K562 (cell line): ENCODE data around the gene DEDD. TPM values are rescaled to one million over a fixed set of nuclear protein-coding genes. Genes with fewer than 3 reads are reported as not detected.
A peak's percentile ranks its signal among the peaks of the same experiment; 100 is the strongest.

Source experiments
- ATAC-seq: fragments of 200-7000 bp; cut with Tn5 transposase; 3 replicates; pipeline ENCODE4 v1.9.1; 2020; ENCODE audit warnings: moderate library complexity
- BruUV-seq: library from RNA; stranded (reverse); fragments of 400-500 nt; replicated peaks from 2 replicates; lab custom pipeline; 2021; lab: Mats Ljungman, UMichigan
- CTCF ChIA-PET: fragments of 300-600 bp; formaldehyde crosslinking; extraction: SDS; loops from one replicate; lab custom pipeline; 2021; ENCODE audit warnings: low intra/inter-chr PET ratio; lab: Yijun Ruan, JAX
- POLR2A ChIA-PET: fragments of 300-600, 350-650 bp; sonication (Branson Sonifier 250); formaldehyde crosslinking; extraction: SDS; loops from one replicate; lab custom pipeline; 2021; ENCODE audit warnings: antibody characterized with exemption, inconsistent platforms; lab: Yijun Ruan, JAX
- DNase-seq, 4 experiments: peaks; one replicate each; pipeline versions ENCODE4 v3.0.0 to v3.0.0-alpha.2; 2011 to 2018; ENCODE audit warnings: low spot score in 3 of 4, mixed read lengths in 3 of 4; ENCODE audit errors: extremely low read depth in 1 of 4
- FAIRE-seq: peaks from 2 replicates; lab custom pipeline; 2011; peaks lifted over from hg19 to GRCh38; lab: Jason Lieb, UNC
- H2AFZ ChIP-seq: 2 replicates; pipeline ENCODE4 v1.6.0; 2011; ENCODE audit warnings: low read depth, low read length, control low read depth, inconsistent platforms
- H3K27ac ChIP-seq: fragments of 200-600 bp; 3 replicates; pipeline ENCODE4 v1.8.0; 2011; ENCODE audit warnings: low read depth, mild to moderate bottlenecking, control low read depth, inconsistent platforms, low read length, moderate library complexity, mixed read lengths; ENCODE audit errors: extremely low read depth
- H3K27me3 ChIP-seq, 2 experiments: fragments of 300-600 bp in 1 of 2; 2 replicates in 1 of 2; 3 replicates in 1 of 2; pipeline versions ENCODE4 v1.6.0 to v1.8.0; 2011; ENCODE audit warnings: inconsistent platforms in 2 of 2, low read length in 2 of 2, mild to moderate bottlenecking in 1 of 2, mixed read lengths in 1 of 2, moderate library complexity in 1 of 2; ENCODE audit not compliant: control insufficient read depth in 2 of 2, insufficient read depth in 2 of 2
- H3K36me3 ChIP-seq: fragments of 300-600 bp; 3 replicates; pipeline ENCODE4 v1.8.0; 2011; ENCODE audit warnings: mild to moderate bottlenecking, low read length, inconsistent platforms; ENCODE audit not compliant: control insufficient read depth, insufficient read depth
- H3K4me1 ChIP-seq, 2 experiments: fragments of 200-600 bp in 1 of 2; replicated peaks in 1 of 2; 2 replicates in 1 of 2; 3 replicates in 1 of 2; pipeline versions ENCODE4 v1.5.1 to v1.8.0; 2011; ENCODE audit warnings: inconsistent platforms in 2 of 2, low read length in 2 of 2, mild to moderate bottlenecking in 1 of 2, mixed read lengths in 1 of 2, moderate library complexity in 1 of 2; ENCODE audit not compliant: control insufficient read depth in 2 of 2, insufficient read depth in 2 of 2
- H3K4me2 ChIP-seq: 2 replicates; pipeline ENCODE4 v1.6.1; 2011; ENCODE audit warnings: low read length, control low read depth, inconsistent platforms, mixed read lengths; ENCODE audit not compliant: insufficient read depth
- H3K4me3 ChIP-seq: fragments of 200-600 bp; sonication (generic), shearing (Covaris generic); 2 replicates; pipeline ENCODE4 v1.5.1; 2016; ENCODE audit warnings: control low read depth, inconsistent platforms
- H3K79me2 ChIP-seq: fragments of 200-600 bp; 3 replicates; pipeline ENCODE4 v1.8.0; 2011; ENCODE audit warnings: low read length, inconsistent platforms; ENCODE audit not compliant: control insufficient read depth, insufficient read depth
- H3K9ac ChIP-seq, 2 experiments: 2 replicates each; pipeline versions ENCODE4 v1.6.0 to v1.6.1; 2011; ENCODE audit warnings: low read depth in 2 of 2, low read length in 2 of 2, control low read depth in 1 of 2, inconsistent platforms in 1 of 2, mild to moderate bottlenecking in 1 of 2, mixed read lengths in 1 of 2; ENCODE audit not compliant: insufficient read depth in 1 of 2
- H3K9me1 ChIP-seq: one replicate; pipeline ENCODE4 v1.6.0; 2011; ENCODE audit warnings: inconsistent platforms, mild to moderate bottlenecking, low read length, moderate library complexity; ENCODE audit not compliant: control insufficient read depth, insufficient read depth
- H3K9me3 ChIP-seq: replicated peaks from 2 replicates; pipeline ENCODE4 v1.5.1; 2011; ENCODE audit warnings: low read depth, low read length, inconsistent platforms; ENCODE audit not compliant: control insufficient read depth, insufficient read depth
- H4K20me1 ChIP-seq: replicated peaks from 2 replicates; pipeline ENCODE4 v1.6.1; 2011; ENCODE audit warnings: low read length, inconsistent platforms, mixed read lengths; ENCODE audit not compliant: control insufficient read depth, insufficient read depth
- NCOA2 ChIP-seq, 2 experiments: fragments of 450-650 bp; IDR thresholded peaks; 2 replicates each; pipeline ENCODE4 v1.6.1; 2018; ENCODE audit warnings: mild to moderate bottlenecking in 2 of 2, moderate library complexity in 1 of 2; ENCODE audit not compliant: partially characterized antibody in 2 of 2
- NFATC3 ChIP-seq: fragments of 450-650 bp; IDR thresholded peaks from 2 replicates; pipeline ENCODE4 v1.6.1; 2017; ENCODE audit warnings: mild to moderate bottlenecking
- NR2C2 ChIP-seq, 2 experiments: fragments of 200-800 bp in 1 of 2; sonication (Bioruptor generic) in 1 of 2; sonication (generic) in 1 of 2; formaldehyde crosslinking in 1 of 2; IDR thresholded peaks; 2 replicates each; pipeline versions ENCODE4 v1.6.1 to v1.8.0; 2016 to 2022; ENCODE audit warnings: mild to moderate bottlenecking in 1 of 2, missing compliant biosample characterization in 1 of 2, missing genetic modification characterization in 1 of 2, missing genetic modification reagents in 1 of 2
- POLR2AphosphoS2 ChIP-seq: IDR thresholded peaks from 2 replicates; pipeline ENCODE4 v1.6.1; 2012; ENCODE audit warnings: low read length, improper control_type of control experiment
- POLR2B ChIP-seq: fragments of 450-650 bp; IDR thresholded peaks from 2 replicates; pipeline ENCODE4 v1.6.1; 2018; ENCODE audit warnings: low read depth; ENCODE audit not compliant: partially characterized antibody
- POLR2H ChIP-seq: IDR thresholded peaks from 2 replicates; pipeline ENCODE4 v1.6.1; 2016; ENCODE audit warnings: missing genetic modification characterization, low read depth, mild to moderate bottlenecking, control low read depth, missing compliant biosample characterization, moderate library complexity
- RBM25 ChIP-seq: fragments of 200-400 bp; formaldehyde crosslinking; IDR thresholded peaks from 2 replicates; pipeline ENCODE4 v1.6.1; 2018; ENCODE audit warnings: low read length, low read depth, moderate library complexity; ENCODE audit not compliant: severe bottlenecking
- SAFB2 ChIP-seq: fragments of 200-400 bp; formaldehyde crosslinking; IDR thresholded peaks from 2 replicates; pipeline ENCODE4 v1.6.1; 2018; ENCODE audit warnings: borderline replicate concordance, low read length, low read depth, moderate library complexity; ENCODE audit not compliant: severe bottlenecking
- TAL1 ChIP-seq: fragments of 450-650 bp; IDR thresholded peaks from 2 replicates; pipeline ENCODE4 v1.6.1; 2016; ENCODE audit warnings: mild to moderate bottlenecking
- TEAD1 ChIP-seq, 2 experiments: fragments of 450-650 bp in 1 of 2; sonication (generic) in 1 of 2; formaldehyde crosslinking; IDR thresholded peaks; 2 replicates each; pipeline versions ENCODE4 v1.4.0 to v1.8.0; 2020 to 2022; ENCODE audit warnings: mild to moderate bottlenecking in 2 of 2, missing genetic modification reagents in 1 of 2
- YBX1 ChIP-seq: fragments of 450-650 bp; IDR thresholded peaks from 2 replicates; pipeline ENCODE4 v1.7.1; 2016; ENCODE audit warnings: mild to moderate bottlenecking
- ZNF785 ChIP-seq: fragments of 250-450 bp; sonication (Bioruptor Pico); IDR thresholded peaks from 2 replicates; pipeline ENCODE4 v1.4.0; 2020; ENCODE audit warnings: mild to moderate bottlenecking
- WGBS: fragments of 100-300 bp; shearing (Covaris generic); methylation state at CpG from one replicate; pipeline ENCODE4 v1.1.6; 2016; ENCODE audit warnings: low coverage, mixed read lengths; ENCODE audit not compliant: insufficient coverage; ENCODE audit errors: missing lambda C conversion rate; 5-methylcytosine and 5-hydroxymethylcytosine counted together
- in situ Hi-C: fragments of 300-500 bp; cut with MboI; formaldehyde crosslinking; loops from 4 replicates; pipeline ENCODE4 v1.15.0; 2018; ENCODE audit warnings: inconsistent platforms, mixed read lengths
- intact Hi-C: fragments of 100-400 bp; cut with micrococcal nuclease; formaldehyde crosslinking; loops from 2 replicates; pipeline ENCODE4 v1.14.2; 2022
- polyA plus RNA-seq, 8 experiments: library from polyadenylated mRNA; depleted of rRNA in 4 of 8; stranded (reverse) in 5 of 8; unstranded in 3 of 8; fragments of >200 nt; fragmentation: Nextera tagmentation in 2 of 8; fragmentation: Illumina TruSeq in 1 of 8; extraction: Ambion mirVana in 2 of 8; extraction: Trizol in 1 of 8; gene quantifications; 2 replicates each; pipeline versions ENCODE4 v1.2.1 to v1.2.3, GENCODE V29; 2011 to 2014; ENCODE audit warnings: inconsistent platforms in 1 of 8, missing spikeins in 1 of 8
- total RNA-seq, 7 experiments: library from RNA; depleted of rRNA in 6 of 7; stranded (reverse); fragments of >200 nt in 6 of 7; fragmentation: Illumina TruSeq in 2 of 7; extraction: Trizol in 2 of 7; gene quantifications; 2 replicates each; pipeline versions ENCODE4 v1.2.1 to v1.2.3, GENCODE V29; 2011 to 2021; ENCODE audit warnings: low replicate concordance in 1 of 7
- TF ChIP-seq, protein P1 (sequence below): IDR thresholded peaks from 2 replicates; pipeline ENCODE4 v1.6.1; 2016; ENCODE audit warnings: missing genetic modification characterization, missing compliant biosample characterization
- TF ChIP-seq, protein P2 (sequence below): fragments of 450-650 bp; IDR thresholded peaks from 2 replicates; pipeline ENCODE4 v1.6.1; 2018; ENCODE audit not compliant: partially characterized antibody

The DEDD gene
- total and polyA plus RNA-seq, 9 of the 15 experiments (the other 6 are each of a cell fraction or from before 2014, with no cell fraction given), result 11.6 to 41.0 (median 16.8) TPM

GRCh38 chr1:161119092-161119903 lies 13.2 kb downstream of the DEDD start:
- Histone ChIP-seq H3K27ac (peak overlapping the region; percentile 95), H2AFZ (0 out of 2 replicates have a peak overlapping the region, but pooled peaks have one; percentile 25), H3K9me1 (no peaks in the 10 kb centered on the region), H3K9me3 (no peaks in the 10 kb centered on the region), H4K20me1 (peaks cover 3% of the 10 kb centered on the region; the same call in 1 of the 2 replicates), H3K36me3 (peaks cover 72% of the 10 kb centered on the region), H3K27me3 (no peaks in the 10 kb centered on the region; a peak in 1 of 5 replicates), H3K79me2 (peaks cover 61% of the 10 kb centered on the region), H3K4me2 (peak overlapping the region; percentile 98), H3K4me3 (peak overlapping the region; percentile 81), H3K9ac (peak overlapping the region; percentile 78 to 97), H3K4me1 (peaks cover 28 to 42% of the 10 kb centered on the region in 2 experiments)
- ChIA-PET CTCF (no interaction called here), POLR2A (interaction anchor here (5.3 kb wide), 1 partner anchor 8 kb away, joined by 39 read pairs; no protein-coding TSS in a partner anchor)
- intact Hi-C loops (loop anchor here (1.0 to 2.0 kb wide), 2 partner anchors 13 to 48 kb away; partner anchors contain the start of genes DEDD and PPOX), in situ Hi-C loops (no loop called here)
- FAIRE-seq, result peak; percentile 96
- peak; percentile 68 to 83 (median 76) for DNase-seq
- WGBS, result 24% methylated on average over 10 of the region's 10 CpGs
- BruUV-seq, result no TSS peak
- ATAC-seq, result peak; percentile 79
- TF ChIP-seq NFATC3 (no peak), POLR2AphosphoS2 (peak; percentile 79; the same call in 1 of the 2 replicates), RBM25 (no peak), SAFB2 (no peak), POLR2H (tag) (no peak), YBX1 (no peak), NR2C2 (CRISPR knock-in tag; IDR thresholded peaks at IDR 0.05) (0 out of 2 replicates have a peak, but pooled peaks have one; percentile 15), NR2C2 (tag; IDR thresholded peaks at IDR 0.05) (no peak), NCOA2 (IDR thresholded peaks at IDR 0.05; ENCODE audit: partially characterized antibody in 2 of 2) (no peak), TAL1 (no peak), POLR2B (no peak), ZNF785 (CRISPR knock-in tag) (no peak), TEAD1 (CRISPR knock-in tag; IDR thresholded peaks at IDR 0.05) (peak in 1 of 2 experiments; percentile 76; a peak in 2 of 4 replicates)
- TF ChIP-seq, protein P1, sequence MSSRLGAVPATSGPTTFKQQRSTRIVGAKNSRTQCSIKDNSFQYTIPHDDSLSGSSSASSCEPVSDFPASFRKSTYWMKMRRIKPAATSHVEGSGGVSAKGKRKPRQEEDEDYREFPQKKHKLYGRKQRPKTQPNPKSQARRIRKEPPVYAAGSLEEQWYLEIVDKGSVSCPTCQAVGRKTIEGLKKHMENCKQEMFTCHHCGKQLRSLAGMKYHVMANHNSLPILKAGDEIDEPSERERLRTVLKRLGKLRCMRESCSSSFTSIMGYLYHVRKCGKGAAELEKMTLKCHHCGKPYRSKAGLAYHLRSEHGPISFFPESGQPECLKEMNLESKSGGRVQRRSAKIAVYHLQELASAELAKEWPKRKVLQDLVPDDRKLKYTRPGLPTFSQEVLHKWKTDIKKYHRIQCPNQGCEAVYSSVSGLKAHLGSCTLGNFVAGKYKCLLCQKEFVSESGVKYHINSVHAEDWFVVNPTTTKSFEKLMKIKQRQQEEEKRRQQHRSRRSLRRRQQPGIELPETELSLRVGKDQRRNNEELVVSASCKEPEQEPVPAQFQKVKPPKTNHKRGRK (tag), result no peak
- TF ChIP-seq, protein P2, sequence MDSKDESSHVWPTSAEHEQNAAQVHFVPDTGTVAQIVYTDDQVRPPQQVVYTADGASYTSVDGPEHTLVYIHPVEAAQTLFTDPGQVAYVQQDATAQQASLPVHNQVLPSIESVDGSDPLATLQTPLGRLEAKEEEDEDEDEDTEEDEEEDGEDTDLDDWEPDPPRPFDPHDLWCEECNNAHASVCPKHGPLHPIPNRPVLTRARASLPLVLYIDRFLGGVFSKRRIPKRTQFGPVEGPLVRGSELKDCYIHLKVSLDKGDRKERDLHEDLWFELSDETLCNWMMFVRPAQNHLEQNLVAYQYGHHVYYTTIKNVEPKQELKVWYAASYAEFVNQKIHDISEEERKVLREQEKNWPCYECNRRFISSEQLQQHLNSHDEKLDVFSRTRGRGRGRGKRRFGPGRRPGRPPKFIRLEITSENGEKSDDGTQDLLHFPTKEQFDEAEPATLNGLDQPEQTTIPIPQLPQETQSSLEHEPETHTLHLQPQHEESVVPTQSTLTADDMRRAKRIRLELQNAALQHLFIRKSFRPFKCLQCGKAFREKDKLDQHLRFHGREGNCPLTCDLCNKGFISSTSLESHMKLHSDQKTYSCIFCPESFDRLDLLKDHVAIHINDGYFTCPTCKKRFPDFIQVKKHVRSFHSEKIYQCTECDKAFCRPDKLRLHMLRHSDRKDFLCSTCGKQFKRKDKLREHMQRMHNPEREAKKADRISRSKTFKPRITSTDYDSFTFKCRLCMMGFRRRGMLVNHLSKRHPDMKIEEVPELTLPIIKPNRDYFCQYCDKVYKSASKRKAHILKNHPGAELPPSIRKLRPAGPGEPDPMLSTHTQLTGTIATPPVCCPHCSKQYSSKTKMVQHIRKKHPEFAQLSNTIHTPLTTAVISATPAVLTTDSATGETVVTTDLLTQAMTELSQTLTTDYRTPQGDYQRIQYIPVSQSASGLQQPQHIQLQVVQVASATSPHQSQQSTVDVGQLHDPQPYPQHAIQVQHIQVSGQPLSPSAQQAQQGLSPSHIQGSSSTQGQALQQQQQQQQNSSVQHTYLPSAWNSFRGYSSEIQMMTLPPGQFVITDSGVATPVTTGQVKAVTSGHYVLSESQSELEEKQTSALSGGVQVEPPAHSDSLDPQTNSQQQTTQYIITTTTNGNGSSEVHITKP, result no peak
